CD4-positive, alpha-beta T cell treated with Interleukin-15 for 1 hour (primary cell): ENCODE data around the gene RAD9A.
"Not testable (repeated sequence)": the region's sequence is repeated elsewhere in the genome, so short reads cannot be mapped to it uniquely, and the experiment has no call there.

Experiments used
- DNase-seq: peaks from one replicate; pipeline ENCODE4 v3.0.0-alpha.2; 2020

The RAD9A gene

DNA sequence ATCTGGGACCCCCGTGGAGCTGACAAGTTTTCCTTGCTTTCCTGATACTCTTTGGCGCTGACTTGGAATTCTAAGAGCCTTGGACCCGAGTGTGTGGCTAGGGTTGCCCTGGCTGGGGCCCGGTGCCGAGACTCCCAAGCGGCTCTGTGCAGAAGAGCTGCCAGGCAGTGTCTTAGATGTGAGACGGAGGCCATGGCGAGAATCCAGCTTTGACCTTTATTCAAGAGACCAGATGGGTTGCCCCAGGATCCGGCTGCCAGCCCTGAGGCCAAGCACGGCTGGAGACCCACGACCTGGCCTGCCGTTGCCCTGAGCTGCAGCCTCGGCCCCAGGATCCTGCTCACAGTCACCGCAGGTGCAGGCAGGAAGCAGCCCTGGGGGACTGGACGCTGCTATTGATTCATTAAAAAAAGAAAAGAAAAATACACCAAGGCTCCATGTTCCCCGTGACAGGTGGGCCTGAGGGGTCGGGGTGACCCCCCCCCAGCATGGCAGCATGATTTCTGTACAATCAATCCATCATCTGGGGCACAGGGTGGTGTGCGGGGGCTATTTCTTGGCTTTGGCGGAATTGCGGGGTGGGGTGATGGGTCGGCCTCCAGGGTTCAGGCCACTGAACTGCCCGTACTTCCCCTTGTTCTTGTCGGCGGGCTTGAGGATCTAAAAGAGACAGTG is 6.3 kb downstream of the RAD9A start:
- no peak for DNase-seq

DNA sequence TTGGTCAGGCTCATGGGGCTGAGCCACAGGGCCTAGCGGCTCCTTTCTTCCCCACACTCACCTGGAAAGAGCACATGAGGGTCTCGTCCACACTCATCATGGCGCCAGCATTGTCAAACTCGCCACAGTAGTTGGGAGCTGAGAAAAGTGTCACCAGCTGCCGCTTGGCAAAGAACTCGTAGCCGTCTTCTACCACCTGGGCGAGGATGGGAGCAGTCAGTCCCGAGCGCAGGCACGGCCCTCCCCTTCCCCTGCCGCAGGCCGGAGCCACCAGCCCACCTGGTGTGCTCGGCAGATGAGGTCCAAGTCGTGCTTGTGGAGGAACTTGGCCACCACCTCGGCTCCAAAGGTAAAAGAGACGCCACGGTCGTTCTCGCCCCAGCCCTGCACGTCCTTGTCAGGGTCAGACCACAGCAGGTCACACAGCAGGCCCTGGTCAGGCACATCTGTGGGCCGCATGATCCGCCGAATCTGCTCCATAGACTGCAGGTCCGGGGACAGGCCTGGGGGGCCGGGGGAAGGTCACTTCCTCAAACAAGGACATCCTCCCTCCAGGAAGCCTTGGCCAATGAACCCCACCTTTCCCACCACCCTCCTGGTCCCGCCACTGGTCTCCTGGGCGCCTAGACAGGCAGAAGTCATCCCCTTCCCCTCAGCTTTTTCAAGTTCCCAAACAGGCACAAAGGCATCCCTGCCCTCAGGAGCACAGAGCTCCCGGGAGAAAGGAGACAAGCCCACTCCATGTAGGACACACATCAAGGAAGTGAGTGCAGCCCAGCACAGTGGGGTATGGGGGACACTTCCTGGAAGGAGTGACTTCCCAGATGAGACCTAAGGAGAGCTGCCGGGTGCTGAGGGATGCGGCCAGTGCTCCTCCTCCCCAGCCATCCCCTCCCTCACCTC is 7.1 kb downstream of the RAD9A start:
- DNase-seq = no peak

DNA sequence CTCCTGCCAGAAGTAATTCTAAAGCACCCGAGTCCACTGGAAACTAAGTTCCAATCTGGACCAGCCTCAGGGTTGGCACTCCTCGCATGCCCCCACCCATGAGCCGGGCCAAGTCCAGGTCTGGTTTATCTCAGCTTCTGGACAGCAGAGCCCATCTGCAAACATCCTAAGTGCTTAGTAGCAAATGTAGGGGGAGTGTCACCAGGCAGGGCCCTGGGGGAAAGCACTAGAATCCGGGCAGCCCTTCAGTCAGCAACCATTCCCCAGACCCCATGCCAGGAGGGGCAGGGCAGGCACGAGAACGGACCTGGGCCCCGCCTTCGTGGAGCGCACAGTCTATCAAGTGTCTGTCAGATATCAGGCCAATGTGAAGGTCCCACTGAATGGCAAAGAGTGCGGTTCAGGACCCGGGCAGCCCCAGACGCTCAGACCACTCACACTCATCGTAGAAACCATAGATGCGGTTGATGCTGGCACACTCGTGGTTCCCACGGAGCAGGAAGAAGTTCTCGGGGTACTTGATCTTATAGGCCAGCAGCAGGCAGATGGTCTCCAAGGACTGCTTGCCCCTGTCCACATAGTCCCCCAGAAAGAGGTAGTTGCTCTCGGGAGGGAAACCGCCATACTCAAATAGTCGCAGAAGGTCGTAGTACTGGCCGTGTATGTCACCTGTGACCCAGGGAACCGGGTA is 8.6 kb downstream of the RAD9A start:
- DNase-seq = no peak

DNA sequence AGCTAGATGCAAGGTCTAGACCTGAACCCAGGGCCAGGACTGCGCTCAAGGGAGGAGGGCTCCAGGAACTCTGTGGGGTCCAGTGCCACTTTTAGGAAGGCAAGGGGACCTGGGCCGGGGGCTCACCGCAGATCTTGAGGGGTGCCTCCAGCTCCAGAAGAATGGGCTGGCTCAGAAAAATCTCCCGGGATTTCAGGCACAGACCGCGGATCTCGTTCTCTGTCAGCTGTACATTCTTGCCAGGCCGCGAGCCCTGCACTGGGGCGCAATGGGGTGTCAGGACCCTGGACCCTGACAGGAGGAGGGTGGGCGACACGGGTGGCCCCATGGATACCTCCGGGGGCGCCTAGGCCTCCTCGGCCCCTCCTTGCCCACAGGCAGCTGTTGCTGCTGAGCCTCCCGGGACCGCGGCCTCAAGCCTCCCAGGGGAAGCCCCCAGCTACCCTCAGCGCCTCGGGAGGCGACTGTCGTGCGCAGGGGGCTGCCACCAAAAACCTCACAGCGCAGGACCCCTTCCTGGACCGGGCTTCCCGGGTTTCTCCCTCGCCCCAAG is 9.2 kb downstream of the RAD9A start:
- no peak for DNase-seq

DNA sequence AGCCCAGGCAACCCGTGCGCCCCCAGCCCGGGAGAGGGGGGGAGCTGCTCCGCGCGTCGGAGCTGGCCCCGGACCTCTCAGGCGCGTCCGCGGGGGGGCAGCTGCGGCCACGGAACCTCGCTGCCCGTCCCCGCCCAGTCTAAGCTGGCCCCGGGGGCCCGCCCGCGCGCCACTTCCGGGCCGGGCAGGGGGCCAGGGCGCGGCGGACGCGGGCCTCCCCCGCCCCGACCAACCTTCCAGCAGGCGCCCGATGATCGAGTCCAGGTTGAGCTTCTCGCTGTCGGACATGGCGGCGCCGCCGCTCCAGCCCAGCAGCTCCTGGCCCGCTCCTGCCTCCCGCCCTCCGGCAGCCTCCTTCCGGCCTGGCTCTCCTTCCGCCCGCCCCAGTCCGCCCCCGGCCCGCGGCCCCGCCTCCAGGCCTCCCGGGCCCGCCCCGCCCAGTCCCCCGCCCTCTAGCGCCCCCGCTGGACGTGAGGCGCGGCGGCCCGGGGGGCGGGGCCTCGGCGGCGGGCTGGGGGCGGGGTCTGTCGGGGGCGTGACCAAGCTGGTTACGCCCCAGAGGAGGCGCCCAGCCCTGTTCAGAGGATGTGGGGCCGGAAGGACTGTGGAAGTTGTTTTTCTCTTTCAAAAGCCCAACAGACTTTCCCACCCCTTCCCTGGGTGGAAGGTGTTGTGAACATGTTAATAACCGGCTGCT is 9.9 kb downstream of the RAD9A start, which contains the start of gene PPP1CA:
Gene PPP1CA, minus strand, starts transcription at position 364 of the 697 bp plus-strand sequence. Its CDS starts 76 bp downstream, at position 288.
- DNase-seq = peak; percentile 90

DNA sequence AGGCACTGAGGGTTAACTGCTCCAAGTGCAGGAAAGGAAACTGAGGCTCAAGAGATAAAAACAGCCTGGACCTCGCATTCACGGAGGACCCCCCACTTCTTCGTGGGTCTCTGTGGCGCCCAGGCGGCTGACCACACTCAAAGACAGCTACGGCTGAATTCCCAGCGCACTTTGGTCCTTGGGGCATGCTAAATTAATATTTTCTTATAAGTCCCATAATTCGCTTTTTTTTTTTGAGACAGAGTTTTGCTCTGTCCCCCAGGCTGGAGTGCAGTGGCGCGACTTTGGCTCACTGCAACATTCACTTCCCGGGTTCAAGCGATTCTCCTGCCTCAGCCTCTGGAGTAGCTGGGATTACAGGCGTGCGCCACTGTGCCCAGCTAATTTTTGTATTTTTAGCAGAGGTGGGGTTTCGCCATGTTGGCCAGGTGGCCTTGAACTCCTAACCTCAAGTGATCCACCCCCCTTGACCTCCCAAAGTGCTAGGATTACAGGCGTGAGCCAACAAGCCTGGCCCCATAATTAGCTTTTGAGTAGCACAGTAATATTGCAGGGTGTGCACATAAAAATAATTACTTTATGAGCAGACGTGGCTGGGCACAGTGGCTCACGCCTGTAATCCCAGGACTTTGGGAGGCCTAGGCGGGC is 10.5 kb downstream of the RAD9A start:
- not testable (repeated sequence) for DNase-seq

DNA sequence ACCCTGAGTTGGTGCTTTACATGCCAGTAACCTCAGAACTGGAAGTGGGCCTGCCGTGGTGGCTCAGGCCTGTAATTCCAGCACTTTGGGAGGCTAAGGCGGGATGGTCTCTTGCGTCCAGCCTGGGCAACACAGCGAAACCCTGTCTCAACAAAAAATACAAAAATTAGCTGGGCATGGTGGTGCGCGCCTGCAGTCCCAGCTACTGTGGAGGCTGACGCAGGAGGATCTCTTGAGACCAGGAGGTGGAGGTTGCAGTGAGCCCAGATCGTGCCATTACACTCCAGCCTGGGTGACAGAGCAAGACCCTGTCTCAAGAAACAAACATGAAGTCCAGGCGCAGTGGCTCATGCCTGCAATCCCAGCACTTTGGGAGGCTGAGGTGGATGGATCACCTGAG is 11.3 kb downstream of the RAD9A start:
- DNase-seq = not testable (repeated sequence)

DNA sequence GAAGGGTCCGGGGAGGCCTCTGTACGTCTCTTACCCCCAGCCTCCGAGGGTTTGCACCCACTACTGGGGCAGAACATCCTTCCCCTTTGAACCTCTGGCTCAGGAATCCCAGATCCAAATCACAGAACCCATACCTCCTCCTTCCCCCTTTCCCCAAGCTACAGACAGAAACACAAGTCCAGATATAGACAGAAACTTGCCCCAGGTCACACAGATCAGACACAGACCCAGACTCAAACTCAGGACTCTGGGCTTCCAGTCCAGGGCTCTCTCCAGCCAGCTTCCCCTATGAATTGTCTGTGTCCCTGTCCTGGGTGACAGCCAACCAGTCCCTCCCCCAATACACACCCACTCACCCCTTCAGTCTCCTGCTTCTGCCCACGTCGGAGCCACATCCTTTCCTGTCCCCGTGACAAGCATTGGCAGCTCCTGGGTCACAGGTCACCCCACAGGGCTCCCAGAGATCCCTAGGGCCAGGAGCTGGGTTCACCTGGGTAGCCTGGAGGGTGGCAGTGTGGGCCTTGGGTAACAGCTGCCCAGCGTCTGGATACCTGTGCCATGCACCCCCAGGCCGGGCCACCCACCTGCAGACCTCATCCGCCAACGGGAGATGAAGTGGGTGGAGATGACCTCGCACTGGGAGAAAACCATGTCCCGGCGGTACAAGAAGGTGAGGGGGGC is 12.9 kb downstream of the RAD9A start:
- DNase-seq = peak; percentile 50

DNA sequence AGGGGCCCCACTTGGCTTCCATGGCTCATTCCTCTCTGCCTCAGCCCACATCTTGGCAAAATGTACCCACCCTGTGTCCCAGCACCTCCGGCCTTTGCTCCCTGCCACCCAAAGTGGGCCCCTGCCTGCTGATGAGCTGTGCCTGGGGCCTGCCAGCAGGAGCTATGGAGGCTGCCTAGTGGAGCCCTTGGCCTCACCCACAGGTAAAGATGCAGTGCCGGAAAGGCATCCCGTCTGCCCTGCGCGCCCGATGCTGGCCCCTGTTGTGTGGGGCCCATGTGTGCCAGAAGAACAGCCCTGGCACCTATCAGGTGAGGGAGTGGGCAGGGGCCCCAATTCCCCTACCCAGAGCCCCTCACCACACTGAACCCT is 13.4 kb downstream of the RAD9A start:
- DNase-seq = no peak

DNA sequence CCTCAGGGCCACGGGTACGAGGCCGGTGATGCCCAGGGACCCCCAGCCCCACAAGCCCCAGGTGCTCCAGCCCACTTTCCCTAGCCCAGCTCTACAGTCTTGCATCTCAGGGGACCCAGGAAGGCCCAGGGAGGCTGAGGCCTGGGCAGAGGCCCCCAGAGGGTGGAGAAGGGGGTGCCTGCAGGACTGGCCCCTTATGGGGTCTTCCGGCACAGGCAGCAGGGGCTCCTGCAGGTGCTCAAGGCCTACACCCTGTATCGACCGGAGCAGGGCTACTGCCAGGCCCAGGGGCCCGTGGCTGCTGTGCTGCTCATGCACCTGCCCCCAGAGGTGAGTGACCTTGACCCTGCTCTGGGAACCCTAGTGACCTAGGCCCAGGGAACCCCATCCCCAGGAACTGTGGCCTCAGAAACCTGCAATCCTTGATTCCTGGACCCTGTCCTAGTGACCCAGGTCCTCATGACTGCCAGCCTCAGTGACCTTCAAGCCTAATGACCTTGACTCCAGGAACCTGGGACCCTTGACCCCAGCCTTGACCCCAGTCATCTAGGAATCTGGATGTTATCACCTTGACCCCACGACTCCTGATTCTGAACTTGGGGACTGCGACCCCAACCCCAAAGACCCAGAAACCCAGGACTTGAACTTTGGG is 14.0 kb downstream of the RAD9A start:
- DNase-seq = no peak

DNA sequence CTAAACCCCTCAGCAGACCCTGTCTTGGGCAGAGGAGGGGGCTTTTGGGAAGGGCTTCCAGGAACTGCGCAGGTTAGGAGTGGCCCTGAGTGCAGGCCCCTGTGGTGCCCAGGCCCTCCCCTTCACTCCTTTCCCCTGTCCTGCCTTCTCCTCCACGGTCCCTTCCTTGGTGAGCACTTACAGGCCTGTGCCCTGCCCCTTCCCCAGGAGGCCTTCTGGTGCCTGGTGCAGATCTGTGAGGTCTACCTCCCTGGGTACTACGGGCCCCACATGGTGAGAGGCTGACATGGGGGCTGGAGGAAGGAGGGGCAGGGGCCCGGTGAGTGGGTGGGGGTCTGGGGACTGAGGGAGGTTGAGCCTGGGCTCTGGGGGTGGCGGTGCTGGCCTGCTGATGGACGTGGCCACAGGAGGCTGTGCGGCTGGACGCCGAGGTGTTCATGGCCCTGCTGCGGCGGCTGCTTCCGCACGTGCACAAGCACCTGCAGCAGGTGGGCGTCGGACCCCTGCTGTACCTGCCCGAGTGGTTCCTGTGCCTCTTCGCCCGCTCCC is 14.7 kb downstream of the RAD9A start:
- no peak for DNase-seq

DNA sequence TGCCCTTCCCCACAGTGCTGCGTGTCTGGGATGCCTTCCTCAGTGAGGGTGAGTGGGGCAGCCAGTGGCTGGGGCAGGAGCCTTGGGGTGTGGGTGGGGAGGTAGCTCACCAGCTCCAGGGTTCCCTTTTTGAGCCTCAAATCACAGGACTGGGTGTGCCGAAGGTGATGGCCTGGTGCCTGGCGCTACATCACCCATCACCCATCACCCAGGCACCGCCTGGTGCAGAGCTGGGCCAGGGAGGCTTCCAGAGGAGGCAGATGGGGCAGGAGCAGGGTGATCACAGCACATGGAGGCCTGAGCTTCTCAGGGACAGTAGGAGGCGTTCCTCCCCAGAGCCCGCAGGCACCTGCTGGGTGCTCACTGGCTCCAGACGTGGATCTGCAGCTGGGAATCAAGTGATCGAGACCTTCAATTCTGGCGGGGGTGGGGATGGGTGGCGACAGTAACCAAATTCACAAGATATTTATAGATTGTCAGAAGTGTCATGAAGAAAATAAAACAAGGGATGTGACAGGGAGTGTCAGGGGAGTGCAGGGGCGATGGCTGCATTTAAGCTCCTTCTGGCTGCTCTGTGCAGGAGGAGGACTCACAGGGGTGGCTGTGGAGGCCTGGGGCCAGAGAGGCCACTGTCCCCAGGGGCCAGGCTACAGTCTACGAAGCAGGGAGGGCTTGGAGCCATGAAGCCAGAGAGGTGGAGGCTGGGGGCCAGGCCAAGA is 15.3 kb downstream of the RAD9A start:
- no peak for DNase-seq

DNA sequence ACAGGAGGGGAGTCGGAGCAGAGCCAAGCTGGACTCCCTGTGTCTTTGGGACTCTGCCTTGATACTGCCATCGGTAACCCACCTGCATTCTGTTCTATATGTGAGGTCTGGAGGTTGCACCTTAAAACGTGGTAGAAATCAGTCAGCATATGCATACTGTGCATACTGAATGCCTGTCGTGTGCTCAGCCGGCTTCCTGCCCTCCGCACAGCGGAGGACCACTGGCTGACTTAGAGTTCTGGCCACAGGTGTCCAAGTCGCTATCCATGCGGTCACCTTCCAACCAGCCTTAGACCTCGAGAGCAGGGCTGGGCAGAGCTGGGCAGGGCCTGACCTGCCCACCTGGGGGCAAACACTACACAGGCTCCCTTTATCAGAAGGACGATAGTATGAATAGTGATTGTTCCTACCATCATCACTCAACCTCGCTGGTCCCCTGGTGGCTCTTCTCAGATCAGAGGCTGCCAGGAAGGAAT is 15.9 kb downstream of the RAD9A start:
- DNase-seq = no peak

DNA sequence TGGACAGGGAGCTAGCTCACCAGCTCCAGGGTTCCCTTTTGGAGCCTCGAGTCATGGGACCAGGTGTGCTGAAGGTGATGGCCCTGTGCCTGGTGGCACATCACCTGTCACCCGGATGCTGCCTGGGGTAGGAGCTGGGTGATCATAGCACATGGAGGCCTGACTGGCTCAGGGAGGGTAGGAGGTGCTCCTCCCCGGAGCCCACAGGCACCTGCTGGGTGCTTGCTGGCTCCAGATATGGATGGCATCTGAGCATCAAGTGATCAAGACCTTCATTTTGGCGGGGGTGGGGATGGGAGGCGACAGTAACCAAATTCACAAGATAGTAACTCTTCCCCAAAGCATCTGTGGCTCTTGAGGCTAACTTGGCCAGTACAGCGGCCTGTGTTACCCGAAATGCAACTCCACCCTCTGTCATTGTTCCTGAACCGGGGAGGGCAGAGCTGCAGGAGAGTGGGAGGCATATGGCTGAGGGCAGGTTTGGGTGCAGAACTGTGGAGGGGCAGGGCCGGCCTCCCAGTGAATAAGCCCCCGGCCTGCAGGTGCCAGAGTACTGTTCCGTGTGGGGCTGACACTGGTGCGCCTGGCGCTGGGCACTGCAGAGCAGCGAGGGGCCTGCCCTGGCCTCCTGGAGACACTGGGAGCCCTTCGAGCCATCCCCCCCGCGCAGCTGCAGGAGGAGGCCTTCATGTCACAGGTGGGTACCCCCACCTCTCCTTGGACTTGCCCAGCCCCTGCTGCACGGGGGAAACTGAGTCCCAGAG is 16.8 kb downstream of the RAD9A start:
- no peak for DNase-seq

DNA sequence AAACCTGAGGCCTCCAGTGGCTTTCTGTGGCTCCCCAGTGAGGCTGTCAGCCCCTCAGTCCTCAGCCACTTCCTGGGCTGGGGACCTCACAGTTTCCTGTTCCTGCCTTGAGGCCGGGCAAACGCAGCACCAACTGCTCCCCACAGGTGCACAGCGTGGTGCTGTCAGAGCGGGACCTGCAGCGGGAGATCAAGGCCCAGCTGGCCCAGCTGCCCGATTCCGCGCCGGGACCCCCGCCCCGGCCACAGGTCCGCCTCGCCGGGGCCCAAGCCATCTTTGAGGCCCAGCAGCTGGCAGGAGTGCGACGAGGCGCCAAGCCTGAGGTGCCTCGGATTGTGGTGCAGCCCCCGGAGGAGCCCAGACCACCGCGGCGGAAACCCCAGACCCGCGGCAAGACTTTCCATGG is 17.5 kb downstream of the RAD9A start:
- peak; percentile 78 for DNase-seq

DNA sequence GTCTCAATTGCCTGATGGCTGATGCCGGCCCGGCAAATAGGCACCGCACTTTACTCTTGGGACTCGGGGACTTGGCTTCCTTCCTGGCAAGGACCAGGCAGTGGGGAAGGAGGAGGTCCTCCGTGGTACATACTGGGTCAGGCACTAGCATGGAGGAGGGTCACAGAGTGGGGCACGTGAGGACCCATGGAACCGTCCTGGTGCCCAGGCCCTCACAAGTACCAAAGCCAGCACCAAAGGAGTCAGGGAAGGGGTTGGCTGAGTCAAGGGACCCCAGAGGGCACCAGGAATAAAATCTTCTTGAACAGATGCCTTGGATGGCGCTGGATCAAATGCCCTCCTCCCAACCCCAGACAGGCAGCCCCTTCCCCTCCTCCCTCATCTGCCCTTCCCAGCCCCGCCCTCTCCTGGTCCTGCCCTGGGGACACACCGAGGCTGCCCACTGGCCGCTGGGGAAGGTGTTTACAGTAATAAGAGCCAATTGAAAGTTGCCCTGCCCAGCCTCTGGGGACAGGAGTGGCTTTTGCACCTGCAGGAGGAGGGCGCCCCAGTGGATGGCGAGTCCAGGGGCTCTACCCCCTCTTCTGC is 18.1 kb downstream of the RAD9A start:
- DNase-seq = peak; percentile 50

DNA sequence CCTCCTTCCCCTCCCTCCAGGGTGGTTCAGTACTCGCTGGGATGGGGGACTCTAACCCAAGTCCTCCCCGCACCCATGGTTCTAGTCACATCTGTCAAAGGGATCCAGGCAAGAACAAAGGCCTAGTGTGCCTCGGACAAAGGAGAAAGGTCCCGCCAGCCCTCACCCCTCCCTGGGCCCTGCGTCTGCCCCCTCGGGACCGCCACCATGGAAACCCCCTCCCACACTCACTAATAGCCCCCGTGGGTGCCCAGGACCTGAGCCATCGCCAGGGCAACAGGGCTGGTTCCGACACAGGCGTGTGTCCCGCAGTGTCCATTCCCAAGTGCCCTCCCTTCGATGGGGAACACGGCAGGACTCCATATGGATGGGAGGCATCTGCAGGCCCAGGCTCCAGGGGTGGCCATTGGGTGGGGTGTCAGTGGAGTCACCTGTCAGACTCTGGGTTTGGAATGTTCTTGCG is 18.6 kb downstream of the RAD9A start:
- no peak for DNase-seq

DNA sequence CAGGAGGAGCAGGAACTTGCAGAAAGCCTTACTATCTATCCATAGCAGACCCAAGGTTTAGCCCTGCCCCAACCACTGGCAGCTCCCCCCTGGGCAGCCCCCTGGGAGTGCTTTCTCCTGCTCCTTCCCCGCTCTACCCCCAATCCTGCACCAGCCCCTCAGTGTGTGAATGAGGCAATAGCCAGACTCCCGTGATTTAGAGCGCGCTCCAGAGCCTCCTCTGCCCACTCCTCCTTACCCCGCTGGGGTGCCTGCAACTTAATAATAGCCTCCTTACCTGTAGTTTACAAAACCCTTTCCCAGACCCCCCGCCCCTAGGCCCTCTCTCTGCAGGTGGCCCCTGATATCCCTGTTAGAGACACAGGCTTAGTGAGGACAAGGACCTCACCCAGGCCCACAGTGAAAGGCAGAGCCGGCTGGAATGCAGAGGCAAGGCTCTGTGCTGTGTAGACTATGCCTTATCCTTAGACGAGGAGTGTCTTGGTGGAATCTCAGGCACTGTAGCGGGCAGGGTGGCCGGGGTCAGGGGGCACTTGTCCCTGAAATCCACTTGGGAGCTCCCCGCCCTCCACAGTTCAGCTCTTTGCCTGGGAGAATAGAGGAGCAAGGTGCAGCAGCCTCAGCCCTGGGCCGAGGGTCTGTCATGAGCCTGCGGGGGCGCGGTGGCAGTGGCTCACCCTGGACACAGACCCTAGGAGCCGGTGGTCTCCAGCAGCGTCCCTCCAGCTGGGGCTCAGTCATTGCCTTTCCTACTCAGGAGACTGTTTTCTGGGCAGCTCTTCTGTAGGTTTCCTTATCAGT is 19.4 kb downstream of the RAD9A start:
- no peak for DNase-seq
